HG02981 (cell line): ENCODE data around the gene STOML1.
A peak's percentile ranks its signal among the peaks of the same experiment; 100 is the strongest.
"Not testable (repeated sequence)": the region's sequence is repeated elsewhere in the genome, so short reads cannot be mapped to it uniquely, and the experiment has no call there.

ENCODE experiments used
- ATAC-seq: cut with Tn5 transposase; IDR thresholded peaks from one replicate; pipeline ENCODE4 v1.9.1; 2021; ENCODE audit warnings: mild to moderate bottlenecking, moderate library complexity; ENCODE audit not compliant: unreplicated experiment

Gene STOML1

GRCh38 chr15:73965094-73965757, 26.9 kb downstream of the STOML1 start:
- ATAC-seq: peak; percentile 27

DNA sequence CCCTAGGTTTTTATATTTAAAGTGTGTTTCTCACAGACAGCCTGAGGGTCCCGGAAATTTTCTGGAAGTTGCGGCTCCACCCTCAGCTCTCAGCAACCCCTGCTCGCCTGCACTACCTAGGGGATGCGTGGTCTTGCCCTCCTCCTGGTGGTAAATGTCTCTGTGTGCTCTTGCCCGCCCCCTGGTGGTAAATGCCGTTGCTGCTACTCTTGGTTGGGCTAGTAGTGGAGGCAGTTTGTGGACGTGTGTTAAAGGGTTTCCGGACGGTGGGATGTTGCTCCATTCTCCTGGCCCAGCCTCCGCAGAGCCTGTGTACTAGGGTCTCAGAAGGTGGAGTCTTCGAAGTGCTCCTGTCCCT, 27.4 kb downstream of the STOML1 start:
- peak; percentile 71 for ATAC-seq

DNA sequence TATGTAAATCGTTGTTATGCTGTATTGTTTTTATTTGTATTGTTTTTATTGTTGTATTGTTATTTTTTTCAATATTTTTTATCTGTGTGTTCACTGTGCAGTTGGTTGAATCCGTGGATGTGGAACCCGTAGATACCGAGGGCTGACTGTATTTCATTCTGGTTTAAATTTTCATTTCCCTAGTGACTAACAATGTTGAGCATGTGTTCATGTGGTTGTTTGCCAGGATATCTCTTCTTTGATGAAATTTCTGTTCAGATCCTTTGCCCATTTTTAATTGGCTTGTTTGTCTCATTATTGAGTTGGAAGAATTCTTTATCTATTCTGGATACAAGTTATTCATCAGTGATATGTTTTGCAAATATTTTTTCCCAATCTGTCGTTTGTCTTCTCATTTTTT, 29.7 kb downstream of the STOML1 start:
- ATAC-seq: no peak

DNA sequence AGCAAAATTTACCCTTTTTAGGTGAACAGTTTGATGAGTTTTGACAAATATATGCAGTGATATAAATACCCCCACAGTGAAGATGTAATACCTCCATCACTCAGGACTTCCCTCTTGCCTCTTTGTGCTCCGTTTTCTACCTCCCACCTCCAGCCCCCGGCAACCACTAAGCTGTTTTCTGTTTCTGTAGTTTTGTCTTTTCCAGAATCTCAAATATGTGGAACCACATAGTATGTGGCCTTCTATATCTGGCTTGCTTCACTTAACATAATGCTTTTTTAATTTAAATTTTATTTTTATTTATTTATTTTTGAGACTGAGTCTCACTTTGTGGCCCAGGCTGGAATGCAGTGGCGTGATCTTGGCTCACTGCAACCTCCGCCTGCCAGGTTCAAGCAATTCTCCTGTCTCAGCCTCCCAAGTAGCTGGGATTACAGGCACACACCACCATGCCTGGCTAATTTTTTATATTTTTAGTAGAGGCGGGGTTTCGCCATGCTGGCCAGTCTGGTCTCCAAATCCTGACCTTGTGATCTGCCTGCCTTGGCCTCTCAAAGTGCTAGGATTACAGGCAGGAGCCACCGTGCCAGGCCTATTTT, 31.5 kb downstream of the STOML1 start:
- not testable (repeated sequence) for ATAC-seq

DNA sequence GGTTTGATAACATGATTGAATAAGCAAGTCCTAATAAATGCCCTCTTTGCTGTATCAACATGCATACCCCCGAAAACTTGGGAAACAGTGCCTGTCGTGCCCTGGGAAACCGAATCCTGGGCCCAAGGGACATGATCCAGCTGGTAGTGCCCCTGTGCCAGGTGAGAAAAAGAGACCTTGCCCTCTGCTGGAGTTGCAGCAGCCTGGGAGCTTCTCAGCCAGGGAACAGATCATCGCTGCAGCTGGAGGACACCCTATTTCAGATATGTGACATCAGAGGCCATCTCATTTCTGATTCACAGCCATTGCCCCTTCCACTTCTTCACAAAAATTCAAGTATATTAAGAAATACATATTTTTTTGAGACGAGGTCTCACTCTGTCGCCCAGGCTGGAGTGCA, 32.3 kb downstream of the STOML1 start:
- ATAC-seq: no peak

DNA sequence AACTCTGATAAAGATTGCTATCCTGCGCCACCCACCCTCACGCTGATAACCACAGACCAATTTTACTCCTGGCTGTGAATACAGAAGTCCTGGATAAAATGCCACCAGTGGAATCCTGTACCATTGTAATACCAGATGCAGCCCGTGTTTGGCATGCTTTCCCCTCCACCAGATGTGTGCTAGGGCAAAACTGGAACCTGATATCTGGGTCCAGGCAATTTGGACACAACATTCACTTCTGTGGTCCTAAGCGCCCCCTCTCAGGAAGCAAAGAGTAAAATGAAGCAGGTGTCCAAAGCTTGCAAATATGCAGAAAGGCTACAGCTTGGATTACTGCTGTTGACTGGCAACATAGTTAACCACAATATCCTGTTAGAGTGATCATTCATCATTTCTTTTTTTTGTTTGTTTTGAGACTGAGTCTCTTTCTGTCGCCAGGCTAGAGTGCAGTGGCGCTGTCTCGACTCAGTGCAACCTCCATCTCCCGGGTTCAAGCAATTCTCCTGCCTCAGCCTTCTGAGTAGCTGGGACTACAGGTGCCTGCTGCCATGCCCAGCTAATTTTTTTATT, 33.0 kb downstream of the STOML1 start:
- no peak for ATAC-seq

DNA sequence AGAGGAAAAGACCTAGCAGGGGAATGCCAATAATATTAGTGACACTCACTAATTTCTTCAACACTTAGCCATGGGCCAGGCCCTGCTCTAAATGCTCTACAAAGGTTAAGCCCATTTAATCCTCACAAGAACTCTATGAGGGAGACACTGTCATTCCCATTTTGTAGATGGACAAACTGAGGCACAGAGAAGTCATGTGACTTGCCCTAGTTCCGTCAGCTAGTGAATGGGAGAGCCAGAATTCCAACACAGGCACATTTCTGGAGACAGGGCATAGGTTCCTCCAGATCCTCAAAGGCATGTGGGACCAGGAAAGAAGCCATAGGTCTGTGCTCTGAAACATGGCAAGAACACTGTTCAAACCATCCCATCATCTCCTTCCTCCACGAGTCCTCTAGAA, 34.3 kb downstream of the STOML1 start:
- no peak for ATAC-seq

GRCh38 chr15:73957276-73957675, 34.8 kb downstream of the STOML1 start:
- ATAC-seq: no peak

DNA sequence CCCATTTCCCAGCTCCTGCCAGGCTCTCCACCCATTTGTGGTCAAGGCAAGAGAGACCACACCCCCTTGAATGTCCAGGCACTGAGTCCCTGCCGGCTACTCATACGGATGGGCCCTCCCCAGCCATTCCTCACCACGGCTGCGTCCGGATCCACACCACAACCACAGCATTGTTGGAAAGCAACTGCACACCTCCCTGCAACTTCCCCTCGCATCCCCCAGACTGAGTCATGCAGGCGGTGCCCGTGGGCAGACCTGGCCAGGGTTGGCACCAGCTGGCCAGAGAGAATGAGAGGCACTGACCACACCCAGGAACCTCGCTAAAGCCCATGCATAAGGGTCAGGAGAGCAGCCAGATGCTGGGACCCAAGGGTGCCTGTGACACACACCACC, 35.4 kb downstream of the STOML1 start:
- ATAC-seq: no peak

DNA sequence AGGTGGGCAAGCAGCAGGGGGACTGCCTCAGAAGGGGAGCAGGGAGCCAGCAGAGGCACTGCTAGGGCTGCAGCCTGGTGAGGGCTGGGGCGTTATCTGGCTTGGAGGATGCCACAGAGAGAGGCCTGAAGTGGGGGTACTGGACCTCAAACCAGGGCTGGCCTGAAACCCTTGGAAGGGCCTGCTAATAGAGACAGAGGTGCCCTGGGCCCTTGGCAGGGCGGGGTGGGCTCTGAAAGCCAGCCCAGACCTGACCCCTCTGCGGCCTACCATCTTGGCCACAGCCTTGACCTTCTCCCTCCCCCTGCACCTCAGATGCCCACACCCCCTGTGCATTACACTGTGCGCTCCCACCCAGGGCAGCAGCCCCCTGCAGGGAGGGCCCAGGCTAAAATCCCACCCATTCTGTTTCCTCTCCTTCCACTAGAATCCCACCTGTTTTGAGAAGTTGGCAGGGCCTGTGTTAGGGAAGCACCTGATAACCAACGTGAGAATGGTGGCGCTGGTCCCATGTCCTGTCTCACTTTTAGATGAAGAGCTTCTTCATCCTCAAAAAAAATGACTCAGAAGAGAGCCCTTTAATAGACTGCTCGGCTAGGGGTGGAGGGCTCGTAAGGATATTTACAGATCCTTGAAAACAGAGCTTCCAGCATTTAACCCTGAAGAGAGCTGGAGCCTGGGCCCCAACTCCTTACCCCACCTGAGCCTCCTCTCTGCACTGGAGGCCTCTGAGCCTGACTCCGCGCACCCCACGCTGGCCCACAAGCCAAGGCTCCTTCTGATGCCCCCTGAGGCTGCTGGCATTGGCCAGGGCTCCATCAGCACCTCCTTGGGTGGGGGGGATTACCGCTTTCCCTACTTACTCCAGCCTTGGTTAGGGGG, 36.0 kb downstream of the STOML1 start:
- no peak for ATAC-seq

- ATAC-seq: no peak
Measured at GRCh38 chr15:73955326-73955725, 36.8 kb downstream of the STOML1 start.

- no peak for ATAC-seq
Measured at GRCh38 chr15:73954188-73955145, 37.6 kb downstream of the STOML1 start.

DNA sequence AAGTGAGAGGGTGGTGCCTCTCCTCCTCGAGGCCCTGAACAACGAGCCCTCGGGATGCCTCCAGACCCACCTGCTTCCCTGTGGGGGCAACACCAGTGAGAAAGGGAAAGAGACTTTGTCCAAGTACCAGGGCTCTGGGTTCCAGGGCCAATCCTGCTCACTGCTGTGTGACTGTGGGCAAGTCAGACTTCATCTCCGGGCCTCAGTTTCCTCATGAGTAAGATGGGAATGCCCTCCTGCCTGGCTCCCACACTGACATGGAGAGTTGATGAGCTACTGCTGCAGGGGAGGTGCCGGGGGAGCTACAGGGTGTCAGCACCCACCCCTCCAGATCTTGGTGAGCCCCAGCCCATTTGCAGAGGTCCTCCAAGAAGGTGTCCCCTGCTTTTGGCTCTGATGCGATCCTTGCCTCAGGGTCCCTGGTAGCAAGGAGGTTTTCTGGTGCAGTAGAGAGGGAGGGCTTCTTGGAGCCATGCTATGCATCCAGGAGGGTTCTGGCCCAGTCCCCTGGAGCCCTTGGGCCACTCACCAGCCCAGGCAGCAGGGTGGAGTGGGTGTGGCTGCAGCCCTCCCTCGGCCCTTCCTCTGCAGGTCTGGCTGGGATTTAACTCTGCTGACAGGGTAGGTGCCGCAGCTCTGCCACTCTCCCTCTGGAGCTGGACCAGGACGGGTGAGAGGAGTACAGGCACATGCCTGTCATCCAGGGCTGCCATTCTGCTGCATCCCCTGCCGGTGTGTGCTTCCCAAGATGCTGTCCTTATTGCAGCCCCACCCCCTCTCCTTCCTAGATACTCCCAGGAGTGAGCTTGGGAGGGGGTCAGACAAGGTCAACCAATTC, 39.0 kb downstream of the STOML1 start:
- ATAC-seq: no peak

DNA sequence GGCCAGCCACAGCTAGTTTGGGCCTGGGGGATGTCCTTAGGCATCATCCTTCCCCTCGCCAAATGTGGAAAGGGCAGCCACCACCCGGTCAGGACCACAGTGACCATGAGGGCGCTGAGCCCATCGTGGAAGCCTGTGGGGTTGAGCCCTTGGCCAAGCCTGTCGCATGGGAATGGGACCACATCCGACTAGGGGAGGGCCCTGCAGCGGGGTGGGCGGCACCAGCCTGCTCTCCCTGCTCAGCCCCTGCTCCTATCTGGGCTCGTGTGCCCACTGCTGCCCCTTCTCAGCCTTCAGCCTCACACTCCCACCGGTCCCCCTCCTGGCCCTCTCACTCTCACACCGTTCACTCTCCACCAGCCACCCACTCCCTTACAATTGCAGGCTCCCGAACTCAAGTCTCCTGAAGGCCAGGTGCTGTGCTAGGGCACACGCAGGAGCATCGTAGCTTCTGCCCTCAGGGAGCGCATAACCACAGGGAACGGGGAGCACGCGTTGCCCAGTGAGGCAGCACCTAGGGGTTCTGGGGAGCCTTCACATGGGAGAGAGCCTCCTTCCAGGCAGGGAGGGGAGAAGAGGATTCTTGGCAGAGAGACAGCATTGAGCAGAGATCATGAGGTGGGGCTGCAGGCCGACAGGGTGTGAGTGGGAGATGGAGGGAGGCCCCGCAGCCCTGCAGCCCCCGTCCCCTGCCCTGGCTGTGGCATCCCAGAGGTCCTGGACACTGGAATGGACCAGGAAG, 39.8 kb downstream of the STOML1 start:
- no peak for ATAC-seq

DNA sequence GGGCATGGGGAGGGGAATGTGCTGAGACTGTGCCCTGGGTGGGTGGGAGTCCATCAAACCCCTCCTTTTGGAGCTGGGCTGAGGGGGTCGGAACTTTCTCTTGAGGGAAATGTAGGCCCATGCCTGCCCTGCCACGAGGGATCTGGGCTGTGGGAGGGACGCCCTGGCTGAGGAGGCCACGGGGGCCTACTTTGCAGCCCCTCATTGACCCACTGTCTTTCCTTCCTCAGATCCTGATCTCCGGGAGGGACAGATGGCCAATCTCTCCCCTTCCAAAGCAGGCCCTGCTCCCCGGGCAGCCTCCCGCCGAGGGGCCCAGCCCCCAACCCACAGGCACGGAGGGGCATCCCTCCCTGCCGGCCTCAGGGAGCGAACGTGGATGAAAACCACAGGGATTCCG, 40.5 kb downstream of the STOML1 start:
- ATAC-seq: no peak

- ATAC-seq: peak; percentile 71
Measured at GRCh38 chr15:73950831-73951561, 41.1 kb downstream of the STOML1 start.

DNA sequence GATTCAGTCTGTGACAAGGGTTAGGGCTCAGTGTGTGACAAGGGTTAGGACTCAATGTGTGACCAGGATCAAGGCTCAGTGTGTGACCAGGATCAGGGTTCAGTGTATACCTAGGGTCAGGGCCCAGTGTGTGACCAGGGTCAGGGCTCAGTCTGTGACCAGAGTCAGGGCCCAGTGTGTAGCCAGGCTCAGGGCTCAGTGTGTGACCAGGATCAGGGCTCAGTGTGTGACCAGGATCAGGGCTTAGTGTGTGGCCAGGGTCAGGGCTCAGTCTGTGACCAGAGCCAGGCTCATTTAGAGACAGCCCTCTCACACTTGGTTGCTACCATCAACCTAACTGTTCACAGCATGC, 41.6 kb downstream of the STOML1 start:
- no peak for ATAC-seq

GRCh38 chr15:73949496-73949895, 42.6 kb downstream of the STOML1 start:
- no peak for ATAC-seq
